Measurements from ENCODE around the gene CKB. TPM values are rescaled to one million over a fixed set of nuclear protein-coding genes. Genes with fewer than 3 reads are reported as not detected.

The CKB gene
- total RNA-seq (100 to 1,000 TPM; 199 to 235 TPM), polyA plus RNA-seq (ENCODE audit: insufficient read length in 2 of 2) (1,000 to 10,000 TPM; 1,276 to 1,311 TPM)
- long read RNA-seq, donor 1, transcript CKB-213 (4 exons, 755 nt), result minor isoform, 7 of 702 reads
- long read RNA-seq, donor 1, transcript CKB-201 (8 exons, 1,709 nt), result major isoform, 439 of 702 reads
- long read RNA-seq, donor 1, transcript CKB-209 (3 exons, 803 nt), result minor isoform, 32 of 702 reads
- long read RNA-seq, donor 1, transcript CKB-202 (4 exons, 1,170 nt), result minor isoform, 18 of 702 reads
- long read RNA-seq, donor 1, partial matches to known transcripts, result 153 of 702 reads
- long read RNA-seq, donor 1, other reads (novel, unspliced or antisense), result 42 of 702 reads
- long read RNA-seq, donor 2, transcript CKB-201 (8 exons, 1,709 nt), result major isoform, 278 of 605 reads
- long read RNA-seq, donor 2, transcript CKB-209 (3 exons, 803 nt), result minor isoform, 98 of 605 reads
- long read RNA-seq, donor 2, transcript CKB-206 (2 exons, 746 nt), result minor isoform, 16 of 605 reads
- long read RNA-seq, donor 2, transcript CKB-202 (4 exons, 1,170 nt), result minor isoform, 22 of 605 reads
- long read RNA-seq, donor 2, partial matches to known transcripts, result 160 of 605 reads
- long read RNA-seq, donor 2, other reads (novel, unspliced or antisense), result 19 of 605 reads
- long read RNA-seq, donor 3, transcript CKB-209 (3 exons, 803 nt), result minor isoform, 88 of 501 reads
- long read RNA-seq, donor 3, transcript CKB-213 (4 exons, 755 nt), result minor isoform, 5 of 501 reads
- long read RNA-seq, donor 3, transcript CKB-201 (8 exons, 1,709 nt), result major isoform, 228 of 501 reads
- long read RNA-seq, donor 3, transcript CKB-202 (4 exons, 1,170 nt), result minor isoform, 12 of 501 reads
- long read RNA-seq, donor 3, partial matches to known transcripts, result 147 of 501 reads
- long read RNA-seq, donor 3, other reads (novel, unspliced or antisense), result 10 of 501 reads
- long read RNA-seq, donor 4, transcript CKB-201 (8 exons, 1,709 nt), result major isoform, 90 of 232 reads
- long read RNA-seq, donor 4, transcript CKB-202 (4 exons, 1,170 nt), result minor isoform, 16 of 232 reads
- long read RNA-seq, donor 4, transcript CKB-209 (3 exons, 803 nt), result minor isoform, 16 of 232 reads
- long read RNA-seq, donor 4, transcript CKB-210 (3 exons, 625 nt), result minor isoform, 8 of 232 reads
- long read RNA-seq, donor 4, partial matches to known transcripts, result 86 of 232 reads
- long read RNA-seq, donor 4, other reads (novel, unspliced or antisense), result 5 of 232 reads

- Histone ChIP-seq H3K27ac (ENCODE audit: low read depth, low read length) (peak within 1 kb of the TSS; percentile 80), H3K27me3 (ENCODE audit: control insufficient read depth, insufficient read depth, low read length) (no peaks in the 10 kb centered on the region), H3K4me1 (ENCODE audit: control insufficient read depth, insufficient read depth, low read length) (peaks cover 74% of the 10 kb centered on the region), H3K36me3 (ENCODE audit: control insufficient read depth, insufficient read depth, low read length) (peaks cover 38% of the 10 kb centered on the region), H3K9me3 (ENCODE audit: control insufficient read depth, insufficient read depth, low read length) (no peaks in the 10 kb centered on the region), H3K4me3 (ENCODE audit: low read depth, low read length) (peak within 1 kb of the TSS; percentile 59)
- under 1% methylated on average over 104 of the region's 107 CpGs for WGBS (ENCODE audit: insufficient coverage)
- DNase-seq (ENCODE audit: low read depth in 4 of 6, low spot score in 6 of 6), result peak in 4 of 6 donors; percentile 76 to 96 (median 88)
Observed at GRCh38 chr14:103522649-103523574, at the start of gene CKB. Gene CKB (minus strand): TSS chr14:103522830. CDS start chr14:103522493, 337 bp downstream.

DNA sequence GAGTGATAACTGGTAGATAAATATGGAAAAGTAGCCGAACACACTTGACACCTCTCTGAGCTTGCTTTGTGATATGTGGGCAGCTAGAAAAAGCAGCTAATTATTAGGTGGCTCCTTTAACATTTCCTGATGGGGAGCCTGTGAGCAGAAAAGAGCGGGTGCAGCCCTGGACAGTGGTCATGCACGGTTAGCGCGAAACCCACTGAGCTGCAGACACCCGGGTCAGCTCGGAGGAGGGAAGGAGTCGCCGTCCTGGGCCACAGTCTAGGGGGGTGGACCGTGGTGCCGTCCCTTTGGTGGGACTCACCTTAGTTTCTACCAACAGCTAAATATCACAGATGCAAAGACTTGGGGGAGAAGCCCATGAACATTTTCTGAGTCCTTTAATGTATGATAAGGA lies 46.8 kb upstream of the CKB start:
- Histone ChIP-seq H3K9me3 (ENCODE audit: control insufficient read depth, insufficient read depth, low read length) (no peaks in the 10 kb centered on the region), H3K4me1 (ENCODE audit: control insufficient read depth, insufficient read depth, low read length) (peaks cover 10% of the 10 kb centered on the region), H3K27me3 (ENCODE audit: control insufficient read depth, insufficient read depth, low read length) (no peaks in the 10 kb centered on the region), H3K4me3 (ENCODE audit: low read depth, low read length) (no peak overlapping the region), H3K36me3 (ENCODE audit: control insufficient read depth, insufficient read depth, low read length) (peaks cover 25% of the 10 kb centered on the region), H3K27ac (ENCODE audit: low read depth, low read length) (no peak overlapping the region)
- DNase-seq (ENCODE audit: low read depth in 4 of 6, low spot score in 6 of 6), result no peak
- 47% methylated on average over 9 of the region's 11 CpGs for WGBS (ENCODE audit: insufficient coverage)

DNA sequence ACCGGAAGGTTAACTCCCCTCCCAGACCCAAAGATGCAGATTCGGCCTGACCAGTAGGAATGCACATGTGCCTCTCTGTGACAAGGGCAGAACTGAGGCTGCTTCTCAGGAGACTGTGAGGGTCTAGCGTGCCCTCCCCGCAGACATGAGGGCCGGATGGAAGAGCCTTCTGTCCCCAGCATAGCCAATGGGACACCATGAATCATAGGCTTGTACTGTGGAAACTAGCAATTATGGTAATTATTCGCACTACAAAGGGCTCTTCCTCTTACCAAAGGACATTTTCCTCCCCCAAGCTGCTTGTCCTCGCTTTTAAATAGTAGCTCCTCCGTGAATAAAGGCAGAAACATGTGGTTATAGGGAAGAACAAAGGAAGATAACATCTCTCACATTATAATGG lies 46.3 kb upstream of the CKB start:
- 36% methylated on average over 5 of the region's 8 CpGs for WGBS (ENCODE audit: insufficient coverage)

DNA sequence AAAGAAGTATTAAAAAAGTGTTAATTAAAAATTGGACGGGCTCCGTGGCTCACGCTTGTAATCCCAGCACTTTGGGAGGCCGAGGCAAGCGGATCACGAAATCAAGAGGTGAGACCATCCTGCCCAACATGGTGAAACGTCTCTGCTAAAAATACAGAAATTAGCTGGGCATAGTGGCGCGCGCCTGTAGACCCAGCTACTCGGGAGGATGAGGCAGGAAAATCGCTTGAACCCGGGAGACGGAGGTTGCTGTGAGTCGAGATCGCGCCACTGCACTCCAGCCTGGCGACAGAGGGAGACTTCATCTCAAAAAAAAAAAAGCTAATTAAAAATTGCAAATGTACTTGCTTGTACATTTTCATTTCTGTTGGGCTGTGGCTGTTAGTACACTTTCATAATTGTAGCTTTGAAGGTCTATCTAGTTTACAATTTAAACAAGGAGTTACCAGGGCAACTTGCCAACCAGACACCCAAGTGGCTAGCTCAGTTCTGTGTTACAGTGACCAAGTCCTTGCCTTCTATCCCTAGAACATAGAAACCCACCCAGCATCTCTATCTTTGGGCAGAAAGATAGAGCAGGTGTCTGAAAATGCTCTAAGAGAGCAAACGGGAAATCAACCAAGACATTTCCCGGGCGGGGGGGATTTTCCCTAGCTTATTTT lies 41.3 kb upstream of the CKB start:
- H3K36me3 ChIP-seq (ENCODE audit: control insufficient read depth, insufficient read depth, low read length), result peaks cover 14% of the 10 kb centered on the region
- no peaks in the 10 kb centered on the region for H3K27me3 ChIP-seq (ENCODE audit: control insufficient read depth, insufficient read depth, low read length)
- no peaks in the 10 kb centered on the region for H3K9me3 ChIP-seq (ENCODE audit: control insufficient read depth, insufficient read depth, low read length)
- no peak overlapping the region for H3K27ac ChIP-seq (ENCODE audit: low read depth, low read length)
- peaks cover 29% of the 10 kb centered on the region for H3K4me1 ChIP-seq (ENCODE audit: control insufficient read depth, insufficient read depth, low read length)
- no peak for DNase-seq (ENCODE audit: low read depth in 4 of 6, low spot score in 6 of 6)
- peak overlapping the region; percentile 92 for H3K4me3 ChIP-seq (ENCODE audit: low read depth, low read length)
- 65% methylated on average over 11 of the region's 21 CpGs for WGBS (ENCODE audit: insufficient coverage)

More for the DNA sequence above, 46.3 kb upstream of the CKB start:
- H3K4me1 ChIP-seq (ENCODE audit: control insufficient read depth, insufficient read depth, low read length), result peaks cover 14% of the 10 kb centered on the region
- no peaks in the 10 kb centered on the region for H3K9me3 ChIP-seq (ENCODE audit: control insufficient read depth, insufficient read depth, low read length)
- peak in 2 of 6 donors; percentile 52 to 58 for DNase-seq (ENCODE audit: low read depth in 4 of 6, low spot score in 6 of 6)
- H3K36me3 ChIP-seq (ENCODE audit: control insufficient read depth, insufficient read depth, low read length), result peaks cover 22% of the 10 kb centered on the region
- no peaks in the 10 kb centered on the region for H3K27me3 ChIP-seq (ENCODE audit: control insufficient read depth, insufficient read depth, low read length)
- H3K4me3 ChIP-seq (ENCODE audit: low read depth, low read length), result no peak overlapping the region
- H3K27ac ChIP-seq (ENCODE audit: low read depth, low read length), result no peak overlapping the region

GRCh38 chr14:103563226-103563620 lies 40.6 kb upstream of the CKB start:
- Histone ChIP-seq H3K27ac (ENCODE audit: low read depth, low read length) (peak overlapping the region; percentile 86), H3K9me3 (ENCODE audit: control insufficient read depth, insufficient read depth, low read length) (no peaks in the 10 kb centered on the region), H3K4me3 (ENCODE audit: low read depth, low read length) (peak overlapping the region; percentile 92), H3K36me3 (ENCODE audit: control insufficient read depth, insufficient read depth, low read length) (peaks cover 14% of the 10 kb centered on the region), H3K27me3 (ENCODE audit: control insufficient read depth, insufficient read depth, low read length) (no peaks in the 10 kb centered on the region), H3K4me1 (ENCODE audit: control insufficient read depth, insufficient read depth, low read length) (peaks cover 25% of the 10 kb centered on the region)
- under 1% methylated on average over 13 of the region's 22 CpGs for WGBS (ENCODE audit: insufficient coverage)
- DNase-seq (ENCODE audit: low read depth in 4 of 6, low spot score in 6 of 6), result no peak

- Histone ChIP-seq H3K4me3 (ENCODE audit: low read depth, low read length) (peak within 1 kb of the TSS; percentile 92), H3K36me3 (ENCODE audit: control insufficient read depth, insufficient read depth, low read length) (peaks cover 14% of the 10 kb centered on the region), H3K9me3 (ENCODE audit: control insufficient read depth, insufficient read depth, low read length) (no peaks in the 10 kb centered on the region), H3K27me3 (ENCODE audit: control insufficient read depth, insufficient read depth, low read length) (no peaks in the 10 kb centered on the region), H3K4me1 (ENCODE audit: control insufficient read depth, insufficient read depth, low read length) (peaks cover 29% of the 10 kb centered on the region), H3K27ac (ENCODE audit: low read depth, low read length) (peak within 1 kb of the TSS; percentile 86)
- WGBS (ENCODE audit: insufficient coverage), result under 1% methylated on average over 109 of the region's 109 CpGs
- DNase-seq (ENCODE audit: low read depth in 4 of 6, low spot score in 6 of 6), result peak in 5 of 6 donors; percentile 61 to 95 (median 80)
Observed at GRCh38 chr14:103562429-103563225, 40.0 kb upstream of the CKB start, which contains the start of the genes BAG5 and COA8. Gene BAG5 (minus strand): TSS chr14:103562657. CDS start chr14:103561164, 1,493 bp downstream. Gene COA8 (plus strand): TSS chr14:103562960. CDS start chr14:103563002, 42 bp downstream.

DNA sequence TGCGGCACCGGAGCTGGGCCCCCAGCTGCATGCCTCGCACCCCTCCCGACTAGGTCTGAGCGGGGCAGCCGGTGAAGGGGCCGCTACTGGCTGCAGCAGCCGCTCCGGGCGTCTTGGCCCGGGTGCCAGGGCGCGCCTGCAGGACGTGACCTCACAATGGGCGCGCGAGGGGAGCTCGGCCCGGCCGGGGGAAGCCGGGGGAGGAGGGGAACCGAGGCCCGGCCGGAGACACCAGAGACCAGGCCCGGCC lies 39.5 kb upstream of the CKB start:
- Histone ChIP-seq H3K27ac (ENCODE audit: low read depth, low read length) (peak overlapping the region; percentile 84), H3K9me3 (ENCODE audit: control insufficient read depth, insufficient read depth, low read length) (no peaks in the 10 kb centered on the region), H3K4me1 (ENCODE audit: control insufficient read depth, insufficient read depth, low read length) (peaks cover 32% of the 10 kb centered on the region), H3K27me3 (ENCODE audit: control insufficient read depth, insufficient read depth, low read length) (no peaks in the 10 kb centered on the region), H3K36me3 (ENCODE audit: control insufficient read depth, insufficient read depth, low read length) (peaks cover 14% of the 10 kb centered on the region), H3K4me3 (ENCODE audit: low read depth, low read length) (peak overlapping the region; percentile 92)
- DNase-seq (ENCODE audit: low read depth in 4 of 6, low spot score in 6 of 6), result no peak
- 0% methylated on average over 25 of the region's 25 CpGs for WGBS (ENCODE audit: insufficient coverage)

All from spinal cord (tissue), 10 donors.